ENCODE results near the gene SLC31A1.
"Not testable (repeated sequence)": the region's sequence is repeated elsewhere in the genome, so short reads cannot be mapped to it uniquely, and the experiment has no call there.

SLC31A1 gene

DNA sequence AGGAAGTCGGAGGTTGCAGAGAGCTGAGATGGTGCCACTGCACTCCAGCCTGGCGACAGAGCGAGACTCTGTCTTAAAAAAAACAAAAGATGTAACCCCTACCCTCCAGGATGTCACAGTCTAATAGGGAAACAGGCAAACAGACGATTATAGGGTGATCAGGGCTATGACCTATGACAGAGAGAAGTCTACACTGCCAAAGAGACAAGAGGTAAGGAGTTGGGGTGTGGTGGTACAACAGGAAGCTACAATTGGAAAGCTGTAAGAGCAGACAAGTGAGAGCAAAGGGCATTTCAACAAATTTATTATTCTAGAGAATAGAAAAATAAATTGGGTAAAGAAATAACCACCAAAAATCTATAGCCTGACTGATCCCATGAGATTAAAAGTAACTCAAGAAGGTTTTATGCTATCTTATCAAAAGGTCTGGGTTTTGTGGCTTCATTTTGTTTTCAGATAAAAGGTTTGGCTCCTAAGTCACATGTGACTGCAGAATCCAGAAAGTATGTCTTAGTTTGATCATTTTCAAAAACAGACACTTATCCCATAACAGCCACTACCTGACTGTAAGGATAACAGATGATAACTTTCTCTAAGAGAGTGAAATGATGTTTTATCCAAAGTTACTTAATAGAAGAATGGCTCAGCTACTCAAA, 46.7 kb downstream of the SLC31A1 start:
- no peak for DNase-seq

DNA sequence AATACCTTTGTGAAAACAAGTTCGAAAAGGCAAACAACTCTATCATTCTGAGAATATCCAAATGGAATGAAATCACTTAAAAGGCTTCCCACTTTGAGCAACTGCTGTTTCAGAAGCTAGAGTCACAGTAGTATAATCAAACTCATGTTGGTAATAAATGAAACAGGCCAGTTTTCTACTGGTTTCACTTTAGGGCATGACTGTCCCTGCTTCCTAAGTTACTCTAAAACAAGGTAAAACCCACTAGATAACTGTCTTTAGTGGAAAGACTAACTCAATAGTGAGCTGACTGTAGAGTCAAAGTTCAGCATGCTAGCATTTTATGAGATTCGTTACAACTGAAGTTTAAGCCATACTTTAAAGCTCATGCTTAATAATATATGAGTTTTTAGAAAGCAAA, 48.0 kb downstream of the SLC31A1 start:
- no peak for DNase-seq

DNA sequence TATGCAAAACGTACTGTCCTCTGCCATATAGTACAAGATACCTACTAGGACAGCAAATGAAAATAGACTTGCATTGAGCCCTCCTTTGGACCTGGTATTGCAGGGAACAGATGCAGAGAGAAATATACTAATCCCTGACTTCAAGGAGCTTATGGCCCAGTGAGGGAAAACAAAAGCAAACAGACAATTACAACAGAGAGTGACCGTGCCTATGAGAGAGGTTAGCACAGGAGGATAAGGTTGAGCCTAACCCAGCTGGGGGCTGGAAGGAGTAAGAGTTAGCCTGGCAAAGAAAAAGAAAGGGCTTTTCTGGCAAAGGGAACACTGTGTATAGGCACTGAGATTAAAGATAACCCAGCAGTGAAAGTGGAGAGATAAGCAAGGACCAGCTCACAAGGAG, 48.5 kb downstream of the SLC31A1 start:
- no peak for DNase-seq

DNA sequence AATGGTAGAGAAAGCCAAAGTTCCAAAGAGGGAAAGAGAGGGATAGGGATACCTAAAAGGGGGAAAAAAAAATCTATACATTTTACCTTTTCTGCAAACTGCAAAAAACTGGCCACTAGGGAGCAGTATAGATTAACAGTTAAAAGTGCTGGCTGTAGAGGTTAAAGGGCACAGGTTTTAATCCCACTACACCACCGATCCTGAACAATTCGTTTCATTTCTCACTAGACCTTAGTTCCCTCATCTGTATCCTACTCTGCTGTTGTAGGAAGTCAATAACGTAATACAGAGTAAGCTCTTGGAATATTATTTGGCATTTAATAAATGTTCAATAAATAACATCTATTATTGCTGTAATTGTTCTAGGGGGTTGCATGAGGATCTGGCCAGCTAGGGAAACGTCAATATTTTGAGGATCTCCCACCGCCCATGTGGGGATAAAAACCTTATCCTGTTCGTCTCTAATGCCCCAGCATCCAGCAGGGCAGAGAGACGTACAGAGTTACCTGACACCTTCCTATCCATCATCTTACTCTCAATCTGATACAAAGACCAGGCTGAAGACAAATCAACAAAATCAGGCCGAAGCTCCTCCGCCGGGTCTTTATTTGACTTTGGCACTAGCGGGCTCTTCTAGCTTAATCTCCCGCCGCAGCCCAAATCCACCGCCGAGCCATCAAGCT, 53.3 kb downstream of the SLC31A1 start:
- peak in 1 of 2 donors; percentile 74 for DNase-seq

DNA sequence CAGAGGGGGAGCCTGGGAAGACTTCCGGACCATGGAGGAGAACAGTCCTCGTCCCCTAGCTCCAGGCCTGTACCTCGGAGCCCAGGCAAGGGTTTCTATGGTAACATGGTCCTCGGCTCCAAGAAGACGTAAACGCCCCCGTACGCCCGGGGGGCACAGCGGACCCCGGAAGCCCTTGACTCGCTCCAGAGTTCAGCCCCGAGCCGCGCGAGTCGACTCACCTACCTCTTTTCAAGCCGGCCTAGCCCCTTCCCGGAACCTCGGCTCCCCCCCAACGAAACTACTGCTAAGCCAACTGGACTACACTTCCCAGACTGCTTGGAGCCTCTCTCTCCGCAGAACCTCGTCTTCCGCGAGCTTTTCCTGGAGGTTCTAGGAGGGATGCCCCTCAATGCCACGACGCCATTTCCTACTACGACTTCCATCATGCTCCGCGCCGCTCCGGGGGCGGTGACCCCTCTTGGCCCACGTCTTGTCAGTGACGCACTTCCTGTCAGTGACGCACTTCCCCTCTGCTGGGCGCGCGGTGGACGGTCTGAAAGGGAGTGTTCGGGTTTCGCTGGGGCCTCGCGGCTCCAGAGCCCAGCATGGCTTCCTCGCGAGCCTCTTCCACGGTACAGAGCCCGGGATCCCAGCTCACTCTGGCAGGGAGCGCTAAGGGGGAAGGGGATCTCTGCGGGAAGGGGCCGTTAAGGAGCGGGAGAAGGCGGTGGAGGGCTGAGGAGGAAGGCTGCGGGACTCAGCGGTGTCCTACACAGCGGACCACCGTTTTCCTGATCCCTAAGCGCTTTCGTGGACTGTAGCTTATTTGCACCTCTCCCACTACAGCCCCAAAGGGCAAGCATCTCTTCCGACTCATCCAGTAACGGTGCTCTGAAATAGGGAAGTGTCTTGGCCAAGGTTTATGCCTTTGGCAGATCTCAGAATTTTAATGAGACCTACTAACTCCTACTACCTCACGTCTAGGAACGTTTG, 54.1 kb downstream of the SLC31A1 start, which contains the start of the genes CDC26 and PRPF4:
Gene CDC26 (minus strand): TSS at position 416 of the 975 bp plus-strand sequence. CDS start 3,065 bp downstream, outside the sequence.
Gene PRPF4 (plus strand): TSS at position 502 of the 975 bp plus-strand sequence. CDS start 86 bp downstream, at position 588.
- peak; percentile 96 to 97 for DNase-seq

DNA sequence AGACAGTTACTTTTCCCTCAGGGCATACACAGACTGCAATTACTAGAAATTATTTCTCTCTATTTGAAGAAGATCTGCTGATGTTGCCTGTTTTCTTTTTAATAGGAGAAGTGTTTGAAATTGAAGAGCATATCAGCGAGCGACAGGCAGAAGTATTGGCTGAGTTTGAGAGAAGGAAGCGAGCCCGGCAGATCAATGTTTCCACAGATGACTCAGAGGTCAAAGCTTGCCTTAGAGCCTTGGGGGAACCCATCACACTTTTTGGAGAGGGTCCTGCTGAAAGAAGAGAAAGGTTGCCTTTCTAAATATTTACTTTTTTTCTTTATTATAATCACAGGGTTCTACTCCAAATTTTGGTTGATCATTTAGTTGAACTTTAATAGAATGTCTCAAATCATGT, 57.5 kb downstream of the SLC31A1 start:
- no peak for DNase-seq

DNA sequence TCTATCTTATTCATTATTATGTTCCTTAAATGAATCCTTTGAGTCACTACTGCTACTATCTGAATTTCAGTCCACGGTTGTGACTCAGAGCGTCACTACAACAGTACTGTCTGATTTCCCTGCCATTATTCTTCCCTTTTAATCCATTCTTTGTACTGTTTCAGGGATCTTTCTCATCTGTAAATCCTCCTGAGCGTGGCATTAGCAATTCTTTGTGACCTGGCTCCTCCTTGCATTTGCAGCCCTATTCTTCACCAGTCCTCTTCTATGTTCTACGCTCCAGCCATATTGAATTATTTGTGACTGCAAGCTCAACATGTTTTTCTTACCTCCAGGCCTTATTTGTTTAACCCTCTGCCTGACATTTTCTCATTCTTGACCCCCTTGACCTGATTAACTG, 60.0 kb downstream of the SLC31A1 start:
- DNase-seq = no peak

DNA sequence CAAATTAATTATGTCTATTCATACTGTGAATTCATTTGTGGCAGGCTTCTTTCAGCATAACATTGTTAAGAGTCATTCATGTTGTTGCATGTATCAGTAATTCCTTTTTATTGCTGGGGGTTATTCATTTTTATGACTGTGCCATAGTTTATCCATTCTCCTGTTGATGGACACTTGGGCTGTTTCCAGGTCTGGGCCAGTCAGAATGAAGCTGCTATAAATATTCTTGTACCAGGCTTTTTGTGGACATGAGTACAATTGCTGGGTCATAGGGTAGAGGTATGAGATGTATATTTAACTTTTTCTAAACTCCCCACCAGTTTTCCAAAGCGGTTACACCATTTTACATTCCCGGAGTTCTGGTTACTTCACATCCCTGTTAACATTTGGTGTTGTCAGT, 67.7 kb downstream of the SLC31A1 start:
- no peak for DNase-seq

DNA sequence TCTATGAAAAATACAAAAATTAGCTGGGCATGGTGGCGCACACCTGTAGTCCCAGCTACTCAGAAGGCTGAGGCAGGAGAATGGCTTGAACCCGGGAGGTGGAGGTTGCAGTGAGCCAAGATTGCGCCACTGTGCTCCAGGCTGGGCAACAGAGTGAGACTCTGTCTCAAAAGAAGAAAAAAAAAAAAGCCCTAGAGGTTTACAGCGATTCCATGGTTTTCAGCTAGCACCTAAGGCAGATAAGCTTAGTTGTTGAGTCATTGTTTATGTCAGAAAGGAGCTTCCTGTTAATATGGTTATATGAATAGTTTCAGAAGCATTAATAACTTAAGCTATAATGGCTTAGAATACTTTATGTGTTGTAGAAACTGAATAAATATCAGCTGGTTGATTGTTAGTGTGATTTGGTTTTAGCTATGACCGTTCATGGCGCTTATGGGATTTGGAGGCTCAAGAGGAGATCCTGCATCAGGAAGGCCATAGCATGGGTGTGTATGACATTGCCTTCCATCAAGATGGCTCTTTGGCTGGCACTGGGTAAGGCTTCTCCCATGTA, 68.8 kb downstream of the SLC31A1 start:
- DNase-seq = no peak

DNA sequence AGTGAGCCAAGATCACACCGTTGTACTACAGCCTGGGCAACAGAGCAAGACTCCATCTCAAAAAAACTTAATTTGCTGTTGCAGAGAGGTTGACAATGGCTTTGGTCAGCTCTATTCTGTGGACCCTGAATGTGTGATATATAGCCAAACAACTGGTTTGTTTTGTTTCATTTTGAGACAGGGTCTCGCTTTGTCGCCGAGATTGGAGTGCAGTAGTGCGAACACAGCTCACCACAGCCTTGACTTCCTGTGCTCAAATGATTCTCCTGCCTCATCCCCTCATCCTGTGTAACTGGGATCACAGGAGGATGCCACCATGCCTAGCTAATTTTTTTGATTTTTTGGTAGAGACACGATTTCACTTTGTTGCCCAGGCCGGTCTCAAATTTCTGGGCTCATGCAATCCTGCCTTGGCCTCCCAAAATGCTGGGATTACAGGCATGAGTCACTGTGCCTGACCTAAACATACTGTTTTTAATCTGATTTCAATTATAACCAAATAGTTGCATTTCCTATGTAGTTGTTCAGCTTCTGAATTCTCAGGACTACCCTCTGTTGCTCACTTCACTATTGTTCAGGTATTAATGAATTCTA, 72.0 kb downstream of the SLC31A1 start:
- no peak for DNase-seq

DNA sequence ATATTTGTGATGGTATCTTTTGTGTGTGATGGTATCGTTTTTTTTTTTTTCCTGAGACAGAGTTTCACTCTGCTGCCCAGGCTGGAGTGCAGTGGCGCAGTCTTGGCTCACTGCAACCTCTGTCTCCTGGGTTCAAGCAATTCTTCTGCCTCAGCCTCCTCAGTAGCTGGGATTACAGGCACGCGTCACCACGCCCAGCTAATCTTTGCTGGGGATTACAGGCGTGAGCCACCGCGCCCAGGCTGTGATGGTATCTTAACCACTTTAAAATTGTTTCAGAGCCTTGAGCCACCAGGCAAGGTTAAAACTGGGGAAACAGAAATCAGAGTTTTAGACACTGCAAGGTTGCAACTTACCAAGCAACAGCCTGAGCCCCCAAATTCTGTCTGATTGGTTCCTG, 74.9 kb downstream of the SLC31A1 start:
- DNase-seq = not testable (repeated sequence)

DNA sequence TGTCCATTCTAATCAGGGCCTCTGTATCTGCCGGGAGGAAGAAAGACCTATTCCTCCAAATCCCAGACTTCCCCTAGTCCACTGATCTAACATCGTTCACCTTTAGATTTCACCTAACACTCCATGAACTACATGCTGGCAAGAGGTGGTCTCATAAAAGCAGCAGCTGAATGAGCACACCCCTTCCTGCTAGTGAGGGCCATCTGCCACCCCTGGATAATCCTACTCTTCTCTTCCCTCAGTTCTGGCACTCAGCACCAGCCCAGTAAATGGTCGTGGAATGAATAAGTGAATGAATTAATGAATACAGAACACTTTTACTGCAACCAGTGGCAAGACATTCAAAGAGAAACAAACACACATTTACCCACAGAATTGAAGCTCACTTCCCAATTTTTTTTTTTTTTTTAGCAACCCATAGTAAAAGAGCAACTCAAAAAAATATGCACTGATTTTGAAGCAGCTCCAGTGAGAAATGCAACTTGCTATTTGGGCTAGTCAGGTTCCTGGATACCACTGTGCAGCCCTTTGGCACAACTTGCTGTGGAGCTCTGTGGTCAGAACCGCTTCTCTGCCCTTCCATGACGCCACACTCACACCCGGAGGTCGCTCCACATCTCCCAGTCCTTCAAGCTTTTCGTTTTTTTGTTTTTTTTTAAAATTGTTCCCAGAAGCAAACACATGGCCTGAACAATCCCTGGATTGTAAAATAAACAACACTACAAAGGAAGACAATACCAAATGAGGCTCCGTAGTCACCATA, 75.6 kb downstream of the SLC31A1 start:
- DNase-seq = no peak

DNA sequence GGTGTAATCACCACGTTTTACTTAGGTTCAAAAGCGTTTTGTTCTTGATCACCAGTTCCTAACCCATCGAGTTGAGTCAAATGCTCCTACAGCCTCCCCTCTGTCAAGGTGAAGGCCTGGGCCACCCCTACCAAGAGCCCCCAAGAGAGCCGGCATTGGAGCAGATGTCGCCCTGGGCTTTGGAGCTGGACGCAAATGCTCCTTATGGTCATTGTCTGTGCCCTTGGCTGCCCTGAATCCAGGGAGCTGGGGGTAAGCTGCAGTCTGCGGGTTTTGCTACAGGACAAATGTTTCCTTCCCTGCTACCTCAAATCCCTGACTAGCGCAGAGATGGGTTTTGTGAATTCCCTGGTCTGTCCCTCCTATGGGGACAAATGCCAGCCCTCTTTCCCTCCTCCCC, 77.0 kb downstream of the SLC31A1 start:
- no peak for DNase-seq

DNA sequence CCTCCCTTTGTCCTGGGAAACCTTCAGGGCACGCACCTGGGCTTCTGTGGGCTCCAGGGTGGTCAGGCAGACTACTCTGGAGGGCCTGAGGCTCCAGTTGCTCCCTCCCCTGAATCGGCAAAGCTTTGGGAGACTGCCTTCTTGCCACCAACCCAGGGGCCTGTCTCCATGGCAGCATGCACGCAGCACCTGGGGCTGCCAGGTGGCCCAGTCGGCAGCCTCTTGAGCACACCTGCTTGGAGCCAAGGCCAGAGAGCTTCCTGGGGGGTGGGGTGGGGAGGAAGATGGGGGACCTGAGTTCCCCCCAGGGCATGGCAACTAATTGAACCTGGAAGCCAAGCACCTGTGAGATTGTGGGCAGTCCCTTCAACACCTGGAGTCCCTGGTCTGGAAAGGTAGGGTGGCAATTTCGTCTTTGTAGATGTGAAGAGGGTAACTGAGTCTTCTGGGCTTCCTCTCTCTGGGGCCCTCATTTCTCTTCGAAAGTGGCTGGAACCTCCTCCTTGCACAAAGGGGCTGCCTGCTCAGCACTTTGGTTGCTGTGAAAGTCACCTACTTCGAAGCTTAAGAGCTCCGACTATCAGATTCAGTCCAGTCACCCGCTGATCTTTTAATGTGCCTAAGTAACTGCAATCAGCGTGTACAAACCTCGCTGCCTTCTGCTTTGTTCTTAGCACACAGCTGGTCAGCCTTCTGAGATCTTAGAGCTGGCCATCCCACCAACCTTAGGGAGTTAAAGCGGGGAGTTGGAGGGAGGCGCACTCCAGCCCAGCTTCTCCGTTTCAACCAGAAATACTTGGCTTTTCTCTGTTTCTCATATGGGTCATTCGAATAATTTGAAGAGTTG, 77.8 kb downstream of the SLC31A1 start:
- DNase-seq = no peak

DNA sequence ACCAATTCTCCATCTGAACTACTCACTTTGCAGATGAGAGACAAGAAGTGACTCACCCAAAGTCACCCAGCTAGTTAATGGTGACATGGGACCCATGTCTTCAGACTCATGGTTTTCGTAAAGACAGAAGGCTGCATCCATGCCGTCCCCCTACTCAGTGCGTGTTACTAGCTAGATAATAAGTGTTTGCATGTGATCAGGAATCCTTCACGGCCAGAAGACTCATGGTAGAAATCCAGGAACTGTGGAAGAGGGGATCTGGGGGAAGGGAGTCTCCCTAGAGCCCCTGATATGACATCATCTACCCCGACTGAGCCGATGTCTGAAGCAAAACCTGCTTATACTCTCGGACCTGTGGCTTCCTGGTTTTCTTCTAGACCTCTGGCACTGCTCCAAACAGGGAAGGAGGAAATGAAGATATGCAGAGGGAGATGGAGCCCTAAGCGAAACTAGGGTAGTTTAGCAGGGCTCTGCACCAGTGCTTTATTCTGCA, 78.5 kb downstream of the SLC31A1 start:
- no peak for DNase-seq

DNA sequence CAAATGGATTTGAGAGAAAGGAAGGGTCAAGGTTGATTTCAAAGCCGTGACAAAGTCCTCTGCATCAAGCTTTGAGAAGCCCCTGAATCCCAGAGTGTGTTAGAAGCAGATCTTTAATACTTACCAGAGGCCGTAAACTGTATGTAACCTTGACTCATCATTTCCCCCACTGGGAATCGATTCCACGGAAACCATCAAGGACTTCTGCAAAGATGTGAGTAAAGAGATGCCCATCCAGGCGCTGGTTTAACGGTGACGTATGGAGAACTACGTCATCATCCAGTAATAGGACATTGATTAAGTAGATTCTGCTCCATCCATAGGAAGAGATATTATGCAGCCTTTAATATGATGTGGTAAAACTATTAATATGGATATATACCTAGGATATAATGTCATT, 80.2 kb downstream of the SLC31A1 start:
- no peak for DNase-seq

DNA sequence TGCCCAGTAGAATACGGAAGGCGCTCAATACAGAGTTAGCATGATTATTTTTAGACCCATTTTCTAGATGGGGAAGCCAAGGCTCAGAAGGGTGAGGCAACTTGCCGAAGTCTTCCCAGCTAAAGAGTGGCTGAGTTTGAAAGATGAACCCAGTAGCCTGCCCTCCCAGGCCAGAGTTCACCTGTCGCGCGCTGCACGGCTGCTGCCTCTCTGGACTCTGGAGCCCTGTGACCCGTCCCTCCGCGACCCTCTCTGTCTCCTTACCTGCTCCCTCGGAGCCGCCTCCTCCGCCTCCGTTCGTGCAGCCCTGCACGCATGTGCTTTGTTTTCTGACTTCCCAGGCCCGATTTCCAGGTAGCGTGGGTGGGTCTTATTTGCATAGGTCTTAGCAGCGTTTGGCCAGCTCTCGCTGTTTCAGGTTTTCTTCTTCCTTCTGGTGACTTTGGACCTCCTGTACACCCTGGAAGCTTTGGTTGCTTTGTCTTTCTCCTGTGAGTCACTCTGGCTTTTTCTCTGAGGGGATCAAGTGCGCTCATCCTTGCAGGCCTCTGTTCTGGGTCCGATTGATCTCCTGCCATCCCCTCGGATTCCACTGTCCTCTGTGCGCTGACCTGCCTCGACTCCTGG, 81.6 kb downstream of the SLC31A1 start, which contains the start of gene RNF183:
Gene RNF183 (minus strand): TSS at position 585 of the 627 bp plus-strand sequence. CDS start 5,192 bp downstream, outside the sequence.
- DNase-seq = no peak

DNA sequence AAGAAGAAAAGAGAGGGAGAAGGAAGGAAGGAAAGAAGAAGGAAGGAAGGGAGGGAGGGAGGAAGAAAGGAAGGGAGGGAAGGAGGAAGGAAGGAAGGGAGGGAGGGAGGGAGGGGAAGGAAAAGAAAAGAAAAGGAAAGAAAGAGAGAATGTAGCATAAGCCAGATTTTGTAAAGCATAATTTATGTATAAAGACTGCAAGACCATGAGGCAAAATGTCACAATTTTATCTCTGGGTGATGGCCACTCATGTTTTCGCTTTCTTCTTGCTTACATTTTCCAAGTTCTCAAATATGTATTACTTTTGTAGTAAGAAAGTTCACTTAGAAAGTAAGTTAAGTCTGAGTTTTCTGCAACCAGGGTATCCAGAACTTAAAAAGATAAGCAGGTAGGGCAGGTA, 85.2 kb downstream of the SLC31A1 start:
- no peak for DNase-seq

DNA sequence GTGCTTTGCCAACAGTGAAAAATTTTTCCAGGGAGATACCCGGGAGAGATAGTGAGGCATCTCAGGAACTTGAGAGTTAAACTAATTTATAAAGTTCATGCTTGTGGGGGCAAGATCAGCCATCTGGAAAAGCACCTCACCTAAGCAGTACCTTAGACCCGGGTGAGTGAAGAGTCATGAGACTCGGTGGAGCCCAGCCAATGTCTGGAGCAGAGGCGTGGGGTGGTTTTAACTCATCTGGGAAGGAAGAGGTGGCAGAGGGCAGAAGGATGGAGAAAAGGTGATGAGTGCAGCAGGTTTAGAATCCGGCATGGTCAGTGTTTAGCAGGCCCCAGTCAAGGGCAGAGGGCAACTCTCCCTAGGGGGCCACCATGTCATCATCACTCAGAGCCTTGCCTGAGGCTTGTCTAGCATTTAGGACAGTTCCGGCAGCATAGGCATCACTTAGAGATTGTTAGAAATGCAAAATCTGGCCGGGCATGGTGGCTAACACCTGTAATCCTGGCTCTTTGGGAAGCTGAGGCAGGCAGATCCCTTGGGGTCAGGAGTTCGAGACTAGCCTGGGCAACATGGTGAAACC, 86.1 kb downstream of the SLC31A1 start:
- no peak for DNase-seq

Data from hippocampal formation (tissue), 2 donors.